ENCODE data around the gene AAMP.

The AAMP gene

GRCh38 chr2:218262631-218263586, 7.0 kb downstream of the AAMP start:
- H3K27me3 ChIP-seq (ENCODE audit: control insufficient read depth, insufficient read depth, low read length) = no peaks in the 10 kb centered on the region
- H3K9ac ChIP-seq (ENCODE audit: low read depth, low read length) = no peak overlapping the region
- H3K36me3 ChIP-seq (ENCODE audit: control insufficient read depth, insufficient read depth, low read length) = peaks cover 45% of the 10 kb centered on the region
- no peaks in the 10 kb centered on the region for H3K9me3 ChIP-seq (ENCODE audit: control insufficient read depth, insufficient read depth, low read length)
- no peak overlapping the region for H3K4me3 ChIP-seq (ENCODE audit: low read depth, low read length)
- H3K4me1 ChIP-seq (ENCODE audit: control insufficient read depth, insufficient read depth, low read length) = peaks cover 14% of the 10 kb centered on the region
- no peak overlapping the region for H3K27ac ChIP-seq (ENCODE audit: low read depth, low read length)

- no peak overlapping the region for H3K4me3 ChIP-seq (ENCODE audit: low read depth, low read length)
- no peaks in the 10 kb centered on the region for H3K27me3 ChIP-seq (ENCODE audit: control insufficient read depth, insufficient read depth, low read length)
- H3K4me1 ChIP-seq (ENCODE audit: control insufficient read depth, insufficient read depth, low read length) = peaks cover 18% of the 10 kb centered on the region
- H3K9ac ChIP-seq (ENCODE audit: low read depth, low read length) = no peak overlapping the region
- H3K36me3 ChIP-seq (ENCODE audit: control insufficient read depth, insufficient read depth, low read length) = peaks cover 40% of the 10 kb centered on the region
- no peak overlapping the region for H3K27ac ChIP-seq (ENCODE audit: low read depth, low read length)
- H3K9me3 ChIP-seq (ENCODE audit: control insufficient read depth, insufficient read depth, low read length) = no peaks in the 10 kb centered on the region
Measured at GRCh38 chr2:218262237-218262600, 7.7 kb downstream of the AAMP start.

GRCh38 chr2:218261423-218262236, 8.3 kb downstream of the AAMP start:
- Histone ChIP-seq H3K9ac (ENCODE audit: low read depth, low read length) (no peak overlapping the region), H3K27ac (ENCODE audit: low read depth, low read length) (peak overlapping the region; percentile 51), H3K9me3 (ENCODE audit: control insufficient read depth, insufficient read depth, low read length) (no peaks in the 10 kb centered on the region), H3K4me3 (ENCODE audit: low read depth, low read length) (no peak overlapping the region), H3K4me1 (ENCODE audit: control insufficient read depth, insufficient read depth, low read length) (peaks cover 19% of the 10 kb centered on the region), H3K36me3 (ENCODE audit: control insufficient read depth, insufficient read depth, low read length) (peaks cover 34% of the 10 kb centered on the region), H3K27me3 (ENCODE audit: control insufficient read depth, insufficient read depth, low read length) (no peaks in the 10 kb centered on the region)

- no peak within 1 kb of the TSS for H3K9ac ChIP-seq (ENCODE audit: low read depth, low read length)
Measured at GRCh38 chr2:218260742-218261422, 9.1 kb downstream of the AAMP start, which contains the start of gene GPBAR1. Gene GPBAR1 (plus strand): TSS chr2:218261015. CDS start chr2:218262725, 1,710 bp downstream.

GRCh38 chr2:218260166-218260565, 9.8 kb downstream of the AAMP start:
- Histone ChIP-seq H3K36me3 (ENCODE audit: control insufficient read depth, insufficient read depth, low read length) (peaks cover 31% of the 10 kb centered on the region), H3K4me3 (ENCODE audit: low read depth, low read length) (no peak overlapping the region), H3K27ac (ENCODE audit: low read depth, low read length) (peak overlapping the region; percentile 63), H3K27me3 (ENCODE audit: control insufficient read depth, insufficient read depth, low read length) (no peaks in the 10 kb centered on the region), H3K4me1 (ENCODE audit: control insufficient read depth, insufficient read depth, low read length) (peaks cover 19% of the 10 kb centered on the region), H3K9me3 (ENCODE audit: control insufficient read depth, insufficient read depth, low read length) (no peaks in the 10 kb centered on the region), H3K9ac (ENCODE audit: low read depth, low read length) (no peak overlapping the region)

More at GRCh38 chr2:218260742-218261422, 9.1 kb downstream of the AAMP start, which contains the start of gene GPBAR1:
- Histone ChIP-seq H3K27ac (ENCODE audit: low read depth, low read length) (peak within 1 kb of the TSS; percentile 63), H3K36me3 (ENCODE audit: control insufficient read depth, insufficient read depth, low read length) (peaks cover 30% of the 10 kb centered on the region), H3K4me1 (ENCODE audit: control insufficient read depth, insufficient read depth, low read length) (peaks cover 19% of the 10 kb centered on the region), H3K4me3 (ENCODE audit: low read depth, low read length) (no peak within 1 kb of the TSS), H3K9me3 (ENCODE audit: control insufficient read depth, insufficient read depth, low read length) (no peaks in the 10 kb centered on the region), H3K27me3 (ENCODE audit: control insufficient read depth, insufficient read depth, low read length) (no peaks in the 10 kb centered on the region)

- H3K27me3 ChIP-seq (ENCODE audit: control insufficient read depth, insufficient read depth, low read length) = no peaks in the 10 kb centered on the region
- no peaks in the 10 kb centered on the region for H3K9me3 ChIP-seq (ENCODE audit: control insufficient read depth, insufficient read depth, low read length)
- H3K4me1 ChIP-seq (ENCODE audit: control insufficient read depth, insufficient read depth, low read length) = peaks cover 19% of the 10 kb centered on the region
- H3K4me3 ChIP-seq (ENCODE audit: low read depth, low read length) = no peak overlapping the region
- peaks cover 31% of the 10 kb centered on the region for H3K36me3 ChIP-seq (ENCODE audit: control insufficient read depth, insufficient read depth, low read length)
- H3K9ac ChIP-seq (ENCODE audit: low read depth, low read length) = no peak overlapping the region
- peak overlapping the region; percentile 1 for H3K27ac ChIP-seq (ENCODE audit: low read depth, low read length)
Measured at GRCh38 chr2:218259099-218259961, 10.6 kb downstream of the AAMP start.

- no peak overlapping the region for H3K4me3 ChIP-seq (ENCODE audit: low read depth, low read length)
- no peaks in the 10 kb centered on the region for H3K9me3 ChIP-seq (ENCODE audit: control insufficient read depth, insufficient read depth, low read length)
- H3K36me3 ChIP-seq (ENCODE audit: control insufficient read depth, insufficient read depth, low read length) = peaks cover 37% of the 10 kb centered on the region
- H3K27me3 ChIP-seq (ENCODE audit: control insufficient read depth, insufficient read depth, low read length) = no peaks in the 10 kb centered on the region
- no peak overlapping the region for H3K9ac ChIP-seq (ENCODE audit: low read depth, low read length)
- peak overlapping the region; percentile 27 for H3K27ac ChIP-seq (ENCODE audit: low read depth, low read length)
- H3K4me1 ChIP-seq (ENCODE audit: control insufficient read depth, insufficient read depth, low read length) = peaks cover 19% of the 10 kb centered on the region
Measured at GRCh38 chr2:218257390-218257981, 12.5 kb downstream of the AAMP start.

GRCh38 chr2:218256612-218257350, 13.2 kb downstream of the AAMP start:
- no peak overlapping the region for H3K27ac ChIP-seq (ENCODE audit: low read depth, low read length)
- H3K4me3 ChIP-seq (ENCODE audit: low read depth, low read length) = no peak overlapping the region
- H3K27me3 ChIP-seq (ENCODE audit: control insufficient read depth, insufficient read depth, low read length) = no peaks in the 10 kb centered on the region

GRCh38 chr2:218255446-218255845, 14.5 kb downstream of the AAMP start:
- H3K4me1 ChIP-seq (ENCODE audit: control insufficient read depth, insufficient read depth, low read length) = peaks cover 8% of the 10 kb centered on the region; the same call in 1 of the 2 replicates
- H3K27ac ChIP-seq (ENCODE audit: low read depth, low read length) = no peak overlapping the region
- H3K9me3 ChIP-seq (ENCODE audit: control insufficient read depth, insufficient read depth, low read length) = no peaks in the 10 kb centered on the region
- H3K9ac ChIP-seq (ENCODE audit: low read depth, low read length) = no peak overlapping the region
- H3K27me3 ChIP-seq (ENCODE audit: control insufficient read depth, insufficient read depth, low read length) = no peaks in the 10 kb centered on the region
- H3K36me3 ChIP-seq (ENCODE audit: control insufficient read depth, insufficient read depth, low read length) = peaks cover 57% of the 10 kb centered on the region
- H3K4me3 ChIP-seq (ENCODE audit: low read depth, low read length) = no peak overlapping the region

More at GRCh38 chr2:218256612-218257350, 13.2 kb downstream of the AAMP start:
- no peak overlapping the region for H3K9ac ChIP-seq (ENCODE audit: low read depth, low read length)
- peaks cover 44% of the 10 kb centered on the region for H3K36me3 ChIP-seq (ENCODE audit: control insufficient read depth, insufficient read depth, low read length)
- H3K4me1 ChIP-seq (ENCODE audit: control insufficient read depth, insufficient read depth, low read length) = peaks cover 18% of the 10 kb centered on the region
- no peaks in the 10 kb centered on the region for H3K9me3 ChIP-seq (ENCODE audit: control insufficient read depth, insufficient read depth, low read length)

Measured in HUES48 (cell line).